HG02798 (cell line): ENCODE results near the gene TNS1.
"Not testable (repeated sequence)": the region's sequence is repeated elsewhere in the genome, so short reads cannot be mapped to it uniquely, and the experiment has no call there.

ENCODE experiments used
- ATAC-seq: cut with Tn5 transposase; IDR thresholded peaks from one replicate; pipeline ENCODE4 v1.9.1; 2021; ENCODE audit warnings: mild to moderate bottlenecking; ENCODE audit not compliant: unreplicated experiment, poor library complexity

Gene TNS1

DNA sequence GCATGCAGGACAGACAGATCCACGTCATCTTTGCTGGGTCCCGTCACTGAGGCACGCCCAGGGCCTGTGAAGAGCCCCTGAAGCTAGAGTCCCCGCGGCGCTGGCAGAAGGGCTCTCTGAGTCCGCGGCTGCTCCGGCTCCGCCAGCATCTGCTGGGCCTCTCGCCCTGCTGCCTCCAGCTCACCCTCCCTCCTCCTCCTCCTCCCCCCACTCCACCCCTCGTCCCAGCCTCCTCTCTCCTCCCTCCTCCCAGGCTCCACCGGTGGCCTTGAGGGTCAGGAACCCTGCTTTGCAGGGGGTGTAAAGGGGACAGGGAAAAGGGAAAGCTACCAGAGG, at the start of gene TNS1:
Gene TNS1 (minus strand): TSS at position 151 of the 336 bp plus-strand sequence. CDS start 123 bp downstream, at position 28.
- ATAC-seq: no peak

DNA sequence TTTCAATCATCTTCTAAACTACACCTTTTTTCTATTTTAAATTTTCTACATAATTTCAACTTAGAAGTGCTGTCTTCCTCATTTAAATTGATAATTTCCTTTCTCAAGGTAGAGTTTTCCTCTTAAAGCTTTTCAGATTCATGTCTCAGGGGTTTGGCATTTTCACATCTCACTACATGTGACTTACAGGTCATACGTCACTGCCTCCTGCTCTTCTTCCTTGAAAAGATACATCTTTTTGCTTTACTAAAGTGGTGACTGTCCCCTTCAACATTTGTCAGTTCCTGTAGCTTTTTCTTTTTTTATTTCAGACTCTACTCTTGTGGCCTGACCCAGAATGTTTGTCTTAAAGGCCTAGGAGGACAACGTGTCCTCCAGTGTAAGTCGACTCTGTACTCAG, 49.1 kb upstream of the TNS1 start:
- ATAC-seq: no peak

DNA sequence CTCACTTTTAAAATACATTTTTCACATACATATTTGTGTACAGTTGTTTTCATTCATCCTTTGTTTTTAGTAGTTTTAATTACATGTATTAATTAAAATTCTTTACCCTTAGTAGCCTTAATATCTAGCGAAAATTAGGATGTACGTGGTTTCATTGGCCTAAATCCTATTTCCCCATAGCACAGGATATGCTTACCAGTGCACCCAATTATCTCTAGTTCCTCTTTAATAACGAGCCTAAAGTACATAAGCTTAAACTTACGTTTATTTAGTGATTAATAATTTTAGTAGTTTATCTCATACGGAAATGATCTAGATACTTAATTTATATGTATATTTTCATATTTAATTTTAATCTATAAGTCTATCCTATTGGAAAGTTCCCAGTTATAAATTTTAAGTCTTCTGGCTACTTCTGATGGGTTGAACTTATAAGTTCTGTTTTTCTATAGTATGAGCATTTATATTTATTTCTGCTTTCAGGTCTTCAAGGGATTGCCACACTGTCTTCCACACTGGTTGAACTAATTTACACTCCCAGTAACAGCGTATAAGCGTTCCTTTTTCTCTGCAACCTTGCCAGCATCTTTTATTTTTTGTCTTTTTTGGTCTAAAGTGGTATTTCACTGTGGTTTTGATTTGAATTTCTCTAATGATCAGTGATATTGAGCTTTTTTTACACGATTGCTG, 44.9 kb upstream of the TNS1 start:
- no peak for ATAC-seq

DNA sequence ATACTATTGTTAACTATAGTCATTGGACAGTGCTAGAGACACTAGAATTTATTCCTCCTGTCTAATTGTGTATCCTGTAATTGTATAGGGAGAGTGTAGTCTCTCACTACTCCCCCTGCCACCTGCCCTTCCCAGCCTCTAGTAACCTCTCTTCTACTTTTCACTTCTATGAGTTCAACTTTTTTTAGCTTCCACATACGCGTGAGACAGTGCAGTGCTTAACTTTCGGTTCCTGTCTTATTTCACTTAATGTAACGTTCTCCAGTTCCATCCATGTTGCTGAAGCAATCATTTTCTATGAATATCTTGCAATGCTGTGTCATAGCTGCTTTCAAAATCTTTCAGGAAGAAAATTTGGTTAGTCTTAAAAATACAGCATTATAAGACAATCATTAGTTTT, 43.4 kb upstream of the TNS1 start:
- ATAC-seq: peak; percentile 77

DNA sequence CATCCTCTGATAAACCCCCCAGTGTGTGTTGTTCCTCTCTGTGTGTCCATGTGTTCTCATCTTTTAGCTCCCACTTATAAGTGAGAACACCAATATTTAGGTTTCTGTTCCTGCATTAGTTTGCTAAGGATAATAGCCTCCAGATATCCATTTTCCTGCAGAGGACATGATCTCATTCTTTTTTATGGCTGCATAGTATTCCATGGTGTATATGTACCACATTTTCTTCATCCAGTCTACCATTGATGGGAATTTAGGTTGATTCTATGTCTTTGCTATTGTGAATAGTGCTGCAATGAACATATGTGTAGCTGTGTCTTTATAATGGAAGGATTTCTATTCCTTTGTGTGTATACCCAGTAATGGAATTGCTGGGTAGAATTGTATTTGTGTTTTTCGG, 41.8 kb upstream of the TNS1 start:
- ATAC-seq: not testable (repeated sequence)

DNA sequence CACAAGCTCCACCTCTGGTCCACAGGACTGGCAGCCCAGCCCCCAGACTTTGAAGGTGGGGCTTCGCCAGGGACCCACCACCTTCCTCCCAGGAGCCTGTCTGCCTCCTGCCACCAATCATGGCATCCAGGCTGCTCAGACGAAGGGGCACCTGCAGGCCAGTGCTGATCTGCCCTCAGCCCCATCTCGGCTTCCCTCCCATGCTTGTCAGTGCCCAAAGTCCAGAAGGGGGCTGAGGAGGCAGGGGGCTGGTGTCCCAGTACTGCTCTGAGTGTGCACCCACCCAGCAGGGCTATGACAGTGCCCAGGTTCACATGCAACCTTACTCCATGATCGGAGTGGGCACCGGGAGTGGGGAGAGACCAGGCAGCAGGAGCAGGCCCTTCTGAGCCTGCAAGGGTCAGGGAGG, 40.9 kb upstream of the TNS1 start:
- no peak for ATAC-seq

DNA sequence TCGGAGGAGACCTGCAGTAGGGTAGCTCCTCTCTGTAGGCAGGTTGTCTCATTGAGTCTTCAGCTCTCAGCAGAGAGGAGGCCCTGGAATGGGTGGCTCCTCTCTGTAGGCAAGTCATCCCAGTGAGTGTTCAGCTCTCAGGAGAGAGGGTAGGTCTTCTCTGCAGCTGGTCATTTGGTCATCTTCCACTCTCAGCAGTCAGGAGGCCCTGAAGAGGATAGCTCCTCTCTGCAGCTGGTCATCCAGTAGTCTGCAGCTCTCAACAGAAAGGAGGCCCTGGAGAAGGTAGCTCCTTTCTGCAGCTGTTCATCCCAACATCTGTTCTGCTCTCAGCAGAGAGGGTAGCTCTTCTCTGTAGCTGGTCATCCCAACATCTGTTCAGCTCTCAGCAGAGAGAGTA, 40.3 kb upstream of the TNS1 start:
- no peak for ATAC-seq

DNA sequence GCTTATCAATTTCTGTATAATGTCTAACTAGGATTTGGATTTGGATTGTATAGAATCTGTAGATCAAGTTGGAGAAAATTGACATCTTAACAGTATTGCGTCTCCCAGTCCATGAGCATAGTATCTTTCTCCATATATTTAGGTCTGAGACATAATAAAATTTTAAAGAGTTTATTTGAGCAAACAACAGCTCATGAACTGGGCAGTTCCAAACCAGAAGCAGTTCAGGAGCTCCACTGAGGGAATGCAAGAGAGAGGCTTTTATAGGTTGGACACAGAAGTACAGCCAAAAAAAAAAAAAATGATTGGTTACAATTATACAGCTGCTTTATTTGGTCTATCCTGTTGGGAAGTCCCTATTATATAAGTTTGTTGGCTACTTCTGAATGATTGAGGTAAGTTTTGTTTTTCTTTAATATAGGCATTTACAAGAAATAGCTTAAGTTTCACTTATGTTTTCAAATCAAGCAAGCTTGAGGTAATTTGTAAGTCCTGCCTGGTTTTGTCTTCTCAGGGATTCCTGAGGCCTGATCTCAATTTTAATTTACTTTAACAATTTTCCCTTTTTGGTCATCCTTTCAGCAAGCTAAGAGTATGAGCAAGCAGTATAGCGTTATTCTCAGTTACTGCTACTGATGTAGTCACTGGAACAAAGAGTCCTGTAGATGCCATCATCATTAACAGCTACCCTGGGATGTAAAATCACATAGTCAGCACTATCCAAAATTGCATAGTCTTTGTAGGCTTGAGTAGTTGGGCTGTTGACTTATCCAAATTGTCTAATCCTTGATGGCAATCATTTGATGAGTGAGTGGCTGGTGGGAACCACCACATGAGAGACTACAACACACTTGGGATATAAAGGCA, 38.7 kb upstream of the TNS1 start:
- ATAC-seq: no peak

DNA sequence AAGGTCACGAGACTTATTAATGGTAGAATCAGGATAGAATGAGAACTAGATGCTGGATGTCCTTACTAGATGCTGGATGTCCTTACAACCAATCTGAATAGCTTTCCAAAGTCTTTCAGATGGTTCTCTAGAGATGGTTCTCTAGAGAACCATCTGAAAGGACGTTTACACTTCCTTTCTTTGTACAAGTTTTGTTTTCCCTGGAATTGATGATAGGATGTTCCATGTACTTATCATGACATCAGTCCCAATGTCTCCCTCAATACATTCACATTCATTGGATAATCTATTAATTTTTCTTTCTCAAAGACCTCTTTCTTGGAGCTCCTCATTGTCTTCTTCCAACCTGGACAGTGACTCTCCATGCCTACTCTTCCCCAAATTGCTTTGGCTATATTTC, 38.1 kb upstream of the TNS1 start:
- ATAC-seq: no peak

DNA sequence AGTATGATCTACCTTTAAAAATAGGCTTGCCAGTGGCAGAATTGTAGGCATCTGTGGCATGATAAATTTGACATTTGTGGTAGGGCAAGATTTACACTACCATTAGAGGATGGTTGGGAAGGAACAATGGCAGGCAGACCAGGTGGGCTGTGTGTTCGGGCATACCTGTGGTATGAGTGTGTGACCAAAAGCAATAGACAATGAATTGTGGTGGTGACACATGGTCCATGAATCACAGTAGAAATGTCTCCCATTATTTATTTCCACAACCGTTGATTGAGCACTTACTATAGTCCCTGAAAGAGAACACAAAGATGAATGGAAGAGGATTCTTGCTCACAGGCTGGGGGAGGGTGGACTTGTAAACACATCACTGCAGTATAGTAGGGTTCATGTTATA, 36.4 kb upstream of the TNS1 start:
- ATAC-seq: no peak

DNA sequence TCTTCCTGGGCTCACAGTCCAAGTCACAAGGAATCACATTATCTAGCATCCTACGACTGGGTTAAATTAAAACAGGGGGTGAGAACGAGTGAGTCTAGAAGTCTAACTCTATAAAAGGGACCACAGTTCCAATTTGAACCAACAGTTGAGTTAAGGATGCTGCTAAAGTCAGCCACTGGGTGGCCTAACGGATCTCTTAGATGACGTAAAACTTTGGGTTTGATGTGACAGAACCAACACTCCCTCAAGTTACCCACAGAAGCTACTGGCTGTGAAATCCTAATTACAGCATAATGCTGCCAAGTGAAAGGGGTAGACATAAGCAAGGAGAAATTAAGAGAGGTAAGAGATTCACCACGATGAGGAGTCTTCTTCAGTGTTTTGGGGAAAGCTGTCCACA, 33.6 kb upstream of the TNS1 start:
- ATAC-seq: no peak

DNA sequence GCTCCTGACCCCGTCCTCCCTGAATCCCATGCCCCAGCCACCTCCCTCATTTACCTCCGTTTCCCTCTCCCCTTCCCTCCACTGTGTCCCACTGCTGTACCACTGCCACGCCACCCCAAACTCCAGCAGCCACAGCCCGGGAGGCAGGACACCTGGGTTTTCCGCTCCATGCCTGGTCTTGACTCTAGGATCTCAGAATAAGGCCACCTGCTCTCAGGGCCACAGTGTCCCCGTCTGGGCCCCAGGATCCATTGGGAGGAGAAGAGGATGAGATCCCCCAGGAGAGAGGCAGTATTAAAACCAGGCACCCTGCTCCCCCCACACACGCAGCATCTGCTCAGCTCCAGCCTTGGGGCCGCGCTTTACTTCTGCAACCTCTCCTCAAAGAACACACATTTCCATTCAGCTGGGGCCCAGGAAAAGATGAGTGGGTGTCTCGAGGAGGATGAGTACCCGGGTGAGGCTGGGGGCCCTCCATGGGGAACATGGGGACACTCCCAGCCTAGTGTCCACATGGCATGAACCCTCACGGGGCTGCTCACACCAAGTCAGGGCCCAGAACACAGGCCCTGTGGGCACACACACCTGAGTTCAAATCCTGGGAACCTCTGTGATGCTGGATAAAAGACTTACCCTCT, 32.8 kb upstream of the TNS1 start:
- no peak for ATAC-seq

DNA sequence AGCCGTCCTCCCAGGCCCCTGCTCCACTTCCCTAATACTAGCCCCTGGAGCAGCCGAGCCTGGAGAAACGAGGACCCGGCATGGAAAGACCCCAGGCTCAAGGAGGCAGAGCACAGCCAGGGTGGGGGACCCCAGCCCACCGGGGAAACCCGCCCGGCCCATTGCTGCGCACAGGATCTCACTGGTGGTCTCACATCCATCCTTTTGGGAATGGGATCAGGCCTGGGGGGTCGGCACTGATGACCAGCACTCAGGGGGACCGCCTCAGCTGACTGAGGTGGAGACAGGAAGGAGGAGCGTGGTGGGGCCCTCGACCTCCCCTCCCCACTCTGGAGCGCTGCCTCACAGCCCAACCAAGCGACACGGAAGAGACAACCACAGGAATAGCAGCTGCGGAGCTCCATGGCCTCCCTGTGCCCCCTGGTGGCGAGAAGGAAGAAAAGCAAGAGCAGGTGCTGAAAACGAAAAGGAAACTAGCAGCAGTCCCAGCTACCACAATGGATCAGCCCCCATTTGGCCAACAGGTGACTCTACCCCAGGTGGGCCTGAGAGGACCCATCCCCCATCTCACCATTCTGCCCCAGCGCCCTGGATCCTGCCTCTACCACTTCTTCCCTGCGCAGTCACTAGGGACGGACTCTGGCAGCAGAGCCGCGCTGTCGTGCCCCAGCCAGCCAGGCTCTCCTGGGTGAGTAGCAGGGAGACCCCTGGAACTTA, 31.9 kb upstream of the TNS1 start:
- ATAC-seq: peak; percentile 82

DNA sequence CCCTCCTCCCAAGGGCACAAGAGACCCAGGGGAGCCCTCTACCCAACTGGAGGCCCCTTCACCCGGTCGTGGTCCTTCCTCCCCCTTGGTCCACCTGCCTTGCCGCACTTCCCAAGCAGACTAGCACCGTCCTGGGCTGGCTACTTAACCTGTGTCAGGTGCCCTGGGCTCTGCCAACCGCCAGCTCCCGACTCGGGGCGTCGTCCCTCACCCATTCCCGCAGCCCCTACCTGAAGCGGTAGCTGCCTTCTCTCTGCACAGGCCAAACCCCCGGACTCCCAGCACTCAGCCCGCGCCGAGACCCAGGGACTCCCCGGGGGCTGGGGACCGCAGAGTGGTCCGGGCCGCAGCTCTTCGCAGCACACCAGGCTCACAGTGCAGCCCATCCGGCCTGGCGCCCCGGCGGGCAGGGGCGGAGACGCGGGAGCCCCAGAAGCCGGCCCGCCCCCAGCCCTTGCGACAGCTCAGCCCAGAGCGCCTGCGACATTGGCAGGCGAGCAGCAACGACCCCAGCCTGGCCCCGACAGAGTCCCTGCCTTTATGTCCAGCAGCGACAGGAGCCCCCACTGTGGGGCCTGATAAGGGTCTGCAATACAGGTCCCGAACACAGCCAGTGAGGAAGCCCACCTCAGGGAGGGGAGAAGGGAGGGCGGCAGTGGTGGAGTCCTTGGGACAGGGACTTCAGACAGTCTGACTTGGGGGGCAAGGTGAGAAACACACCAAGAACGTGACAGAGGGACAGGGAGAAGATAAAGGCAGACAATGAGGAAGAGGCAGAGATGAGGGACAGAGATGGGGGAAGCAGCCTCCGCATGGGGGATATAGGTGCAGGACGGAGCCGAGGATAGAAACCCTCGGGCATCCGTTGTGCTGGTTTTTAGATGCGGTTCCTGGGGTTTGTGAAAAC, 31.0 kb upstream of the TNS1 start:
- no peak for ATAC-seq

DNA sequence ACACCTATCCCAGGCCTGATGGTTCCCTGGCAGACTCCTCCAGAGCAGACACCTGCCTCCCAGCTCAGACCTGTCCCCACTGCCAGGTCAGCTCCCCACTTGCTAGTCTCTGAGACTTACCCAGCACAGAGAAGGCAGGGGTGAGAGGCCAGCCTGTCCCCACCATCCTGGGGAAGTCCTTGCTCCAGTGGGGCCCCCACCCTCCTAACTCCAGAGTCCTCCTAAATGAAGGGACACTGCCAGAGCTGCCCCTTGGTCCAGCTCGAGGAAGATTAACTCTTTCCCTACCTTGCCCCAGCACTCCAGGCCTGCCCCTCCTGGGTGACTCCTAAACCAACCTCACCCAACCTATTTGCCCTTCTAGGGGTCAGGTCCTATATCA, 30.4 kb upstream of the TNS1 start:
- no peak for ATAC-seq

DNA sequence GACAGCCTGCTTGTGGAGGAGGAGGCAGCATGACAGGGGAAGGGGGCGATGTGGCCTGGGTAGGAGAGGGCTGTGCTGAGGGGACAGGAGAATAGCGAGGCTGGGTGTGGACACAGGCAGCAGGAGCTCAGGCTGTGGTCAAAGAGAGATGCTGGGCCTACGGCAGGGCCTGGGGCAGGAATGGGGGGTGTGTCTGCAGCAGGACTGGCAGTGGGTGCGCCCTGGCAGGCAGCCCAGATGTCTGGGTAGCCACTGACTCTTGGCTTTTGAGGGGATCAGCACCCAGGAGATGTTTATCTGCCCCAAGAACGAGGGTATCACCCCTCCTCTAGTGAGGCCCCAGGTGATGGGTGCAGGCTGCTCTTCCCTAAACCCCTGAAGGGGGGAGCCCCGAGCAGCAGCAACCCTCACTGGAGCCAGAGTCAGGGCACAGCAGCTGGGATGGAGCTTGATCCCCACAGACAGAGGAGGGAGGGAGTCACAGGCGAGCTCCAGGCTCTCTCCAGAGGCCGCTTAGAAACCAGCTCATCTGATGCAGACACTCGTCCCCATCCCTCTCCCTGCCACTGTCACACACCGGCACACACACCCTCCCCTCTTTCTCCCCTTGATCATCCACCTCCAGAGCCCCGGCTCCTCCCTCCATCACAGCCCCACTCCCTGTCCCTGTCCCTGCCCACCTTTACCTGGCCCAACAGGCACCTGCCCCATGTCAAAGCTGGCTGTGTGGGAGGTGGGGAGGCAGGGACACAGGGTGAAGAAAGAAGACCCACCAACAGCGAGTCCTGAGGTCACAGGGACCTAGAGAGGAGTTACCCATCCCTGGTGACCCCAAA, 29.8 kb upstream of the TNS1 start:
- ATAC-seq: no peak

DNA sequence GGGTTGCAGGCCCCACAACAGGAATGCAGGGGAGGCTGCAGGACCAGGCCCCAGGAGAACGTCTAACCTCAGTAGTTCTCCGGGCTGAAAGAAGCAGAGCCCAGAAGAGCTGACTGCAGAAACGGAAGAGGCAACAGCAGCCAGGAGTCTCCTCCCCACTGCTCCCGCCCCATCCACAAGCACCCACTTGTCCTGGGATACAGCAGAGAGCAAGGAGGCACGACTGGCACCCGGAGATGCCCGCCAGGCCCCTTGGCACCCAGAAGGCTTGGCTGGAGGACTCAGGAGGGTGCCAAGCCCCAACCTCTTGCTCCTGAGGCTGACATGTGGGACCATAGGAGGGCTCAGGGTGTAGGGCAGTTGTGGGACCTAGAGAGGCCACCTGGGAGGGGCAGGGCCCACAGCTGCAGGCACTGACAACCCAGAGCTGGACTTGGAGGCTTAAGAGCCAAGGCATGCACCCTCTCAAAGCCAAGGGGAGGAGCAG, 29.0 kb upstream of the TNS1 start:
- no peak for ATAC-seq

DNA sequence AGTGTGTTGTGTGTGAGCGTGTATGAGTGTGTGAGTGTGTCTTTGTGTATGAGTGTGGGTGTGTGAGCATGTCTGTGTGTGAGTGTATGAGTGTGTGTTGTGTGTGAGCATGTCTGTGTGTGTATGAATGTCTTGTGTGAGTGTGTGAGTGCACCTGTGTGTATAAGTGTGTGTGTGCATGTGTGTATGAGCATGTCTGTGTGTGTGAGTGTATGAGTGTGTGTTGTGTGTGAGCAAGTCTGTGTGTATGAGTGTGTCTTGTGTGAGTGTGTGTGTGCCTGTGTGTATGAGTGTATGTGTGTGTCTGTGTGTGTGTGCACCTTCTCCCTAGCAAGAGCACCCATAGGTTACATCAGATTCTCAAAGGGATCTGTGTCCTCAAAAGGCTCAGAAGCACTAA, 28.5 kb upstream of the TNS1 start:
- no peak for ATAC-seq
